HEK293 (cell line): ENCODE measurements around the gene GRIPAP1.

Experiments used
- CTCF ChIA-PET: fragments of 350-600 bp; formaldehyde crosslinking; extraction: SDS; loops from one replicate; lab custom pipeline; 2021; ENCODE audit warnings: antibody characterized with exemption; lab: Yijun Ruan, JAX
- POLR2A ChIA-PET: fragments of 300-600 bp; formaldehyde crosslinking; extraction: SDS; loops from one replicate; lab custom pipeline; 2020; ENCODE audit warnings: antibody characterized with exemption, inconsistent platforms; lab: Yijun Ruan, JAX
- H3K27ac ChIP-seq: fragments of 200-500 bp; sonication (Bioruptor generic); 2 replicates; pipeline ENCODE4 v1.5.1; 2014; ENCODE audit warnings: low read depth, low read length, control low read depth, inconsistent platforms; ENCODE audit errors: extremely low read depth
- H3K36me3 ChIP-seq, 2 experiments: fragments of 200-500 bp in 1 of 2; sonication (Bioruptor generic) in 1 of 2; 1 replicate in 1 of 2; 2 replicates in 1 of 2; pipeline ENCODE4 v1.5.1; 2014 to 2017; ENCODE audit warnings: inconsistent platforms in 2 of 2, low read length in 2 of 2; ENCODE audit not compliant: control insufficient read depth in 2 of 2, insufficient read depth in 1 of 2
- H3K4me1 ChIP-seq: fragments of 200-500 bp; sonication (Bioruptor generic); 2 replicates; pipeline ENCODE4 v1.5.1; 2014; ENCODE audit warnings: mild to moderate bottlenecking, low read length, inconsistent platforms; ENCODE audit not compliant: control insufficient read depth, insufficient read depth
- H3K4me3 ChIP-seq: 2 replicates; pipeline ENCODE4 v1.5.1; 2011; ENCODE audit warnings: low read depth, mild to moderate bottlenecking, control low read depth, low read length, moderate library complexity
- H3K9me3 ChIP-seq: fragments of 200-500 bp; sonication (Bioruptor generic); 2 replicates; pipeline ENCODE4 v1.5.1; 2014; ENCODE audit warnings: low read depth, low read length, inconsistent platforms; ENCODE audit not compliant: control insufficient read depth, insufficient read depth
- ATF2 ChIP-seq: fragments of 450-650 bp; formaldehyde crosslinking; IDR thresholded peaks from 2 replicates; pipeline ENCODE4 v1.5.1; 2016; ENCODE audit warnings: missing biosample characterization, missing genetic modification characterization, low read depth
- BCL11B ChIP-seq: fragments of 450-650 bp; formaldehyde crosslinking; IDR thresholded peaks from 2 replicates; pipeline ENCODE4 v1.5.1; 2016; ENCODE audit warnings: low read depth, missing biosample characterization, missing genetic modification characterization
- GFI1B ChIP-seq: fragments of 450-650 bp; formaldehyde crosslinking; IDR thresholded peaks from 2 replicates; pipeline ENCODE4 v1.5.1; 2016; ENCODE audit warnings: missing biosample characterization, missing genetic modification characterization
- IKZF3 ChIP-seq: fragments of 450-650 bp; IDR thresholded peaks from 2 replicates; pipeline ENCODE4 v1.5.0; 2018; ENCODE audit warnings: missing biosample characterization, mild to moderate bottlenecking, missing genetic modification characterization, moderate library complexity
- KLF10 ChIP-seq: fragments of 450-650 bp; IDR thresholded peaks from 2 replicates; pipeline ENCODE4 v1.5.1; 2018; ENCODE audit warnings: missing biosample characterization, mild to moderate bottlenecking, missing genetic modification characterization
- RBAK ChIP-seq: fragments of 450-650 bp; formaldehyde crosslinking; IDR thresholded peaks from 2 replicates; pipeline ENCODE4 v1.5.1; 2016; ENCODE audit warnings: missing biosample characterization, missing genetic modification characterization
- SETDB1 ChIP-seq: IDR thresholded peaks from one replicate; pipeline ENCODE4 v1.6.1; 2017; ENCODE audit warnings: mild to moderate bottlenecking, low read length, moderate library complexity, mixed read lengths; ENCODE audit not compliant: insufficient read length
- SP2 ChIP-seq: fragments of 450-650 bp; formaldehyde crosslinking; IDR thresholded peaks from 2 replicates; pipeline ENCODE4 v1.5.1; 2016; ENCODE audit warnings: missing biosample characterization, missing genetic modification characterization
- YY1 ChIP-seq: fragments of 450-650 bp; formaldehyde crosslinking; IDR thresholded peaks from 2 replicates; pipeline ENCODE4 v1.5.1; 2018; ENCODE audit warnings: missing biosample characterization, missing genetic modification characterization
- YY2 ChIP-seq: fragments of 450-650 bp; formaldehyde crosslinking; IDR thresholded peaks from 2 replicates; pipeline ENCODE4 v1.5.1; 2016; ENCODE audit warnings: missing biosample characterization, missing genetic modification characterization
- ZBTB20 ChIP-seq: fragments of 450-650 bp; formaldehyde crosslinking; IDR thresholded peaks from 2 replicates; pipeline ENCODE4 v1.5.1; 2016; ENCODE audit warnings: missing biosample characterization, missing genetic modification characterization
- ZFP69B ChIP-seq: fragments of 450-650 bp; formaldehyde crosslinking; IDR thresholded peaks from 2 replicates; pipeline ENCODE4 v1.5.1; 2016; ENCODE audit warnings: missing biosample characterization, missing genetic modification characterization
- ZNF175 ChIP-seq: fragments of 450-650 bp; formaldehyde crosslinking; IDR thresholded peaks from 2 replicates; pipeline ENCODE4 v1.5.1; 2016; ENCODE audit warnings: missing biosample characterization, missing genetic modification characterization
- ZNF239 ChIP-seq: fragments of 450-650 bp; formaldehyde crosslinking; IDR thresholded peaks from 2 replicates; pipeline ENCODE4 v1.5.1; 2016; ENCODE audit warnings: missing biosample characterization, missing genetic modification characterization
- ZNF266 ChIP-seq: fragments of 450-650 bp; formaldehyde crosslinking; IDR thresholded peaks from 2 replicates; pipeline ENCODE4 v1.5.1; 2016; ENCODE audit warnings: missing biosample characterization, missing genetic modification characterization, low read depth
- ZNF335 ChIP-seq: fragments of 450-650 bp; formaldehyde crosslinking; conservative IDR thresholded peaks from 2 replicates; pipeline ENCODE4 v1.5.1; 2016; ENCODE audit warnings: missing biosample characterization, missing genetic modification characterization
- ZNF404 ChIP-seq: fragments of 450-650 bp; formaldehyde crosslinking; IDR thresholded peaks from 2 replicates; pipeline ENCODE4 v1.5.1; 2017; ENCODE audit warnings: missing biosample characterization, missing genetic modification characterization
- ZNF426 ChIP-seq: fragments of 450-650 bp; formaldehyde crosslinking; IDR thresholded peaks from 2 replicates; pipeline ENCODE4 v1.5.1; 2017; ENCODE audit warnings: missing biosample characterization, missing genetic modification characterization, mild to moderate bottlenecking, inconsistent platforms, moderate library complexity
- ZNF513 ChIP-seq: fragments of 450-650 bp; IDR thresholded peaks from 2 replicates; pipeline ENCODE4 v1.5.1; 2018; ENCODE audit warnings: missing biosample characterization, missing genetic modification characterization
- ZNF518A ChIP-seq: fragments of 450-650 bp; formaldehyde crosslinking; conservative IDR thresholded peaks from 2 replicates; pipeline ENCODE4 v1.5.1; 2016; ENCODE audit warnings: low read depth, missing biosample characterization, missing genetic modification characterization
- ZNF560 ChIP-seq: fragments of 450-650 bp; formaldehyde crosslinking; IDR thresholded peaks from 2 replicates; pipeline ENCODE4 v1.5.1; 2017; ENCODE audit warnings: missing biosample characterization, missing genetic modification characterization, borderline replicate concordance
- ZNF639 ChIP-seq: fragments of 450-650 bp; formaldehyde crosslinking; IDR thresholded peaks from 2 replicates; pipeline ENCODE4 v1.5.1; 2016; ENCODE audit warnings: missing biosample characterization, missing genetic modification characterization
- ZNF664 ChIP-seq: fragments of 450-650 bp; formaldehyde crosslinking; IDR thresholded peaks from 2 replicates; pipeline ENCODE4 v1.5.1; 2016; ENCODE audit warnings: missing biosample characterization, missing genetic modification characterization
- ZNF704 ChIP-seq: fragments of 450-650 bp; formaldehyde crosslinking; IDR thresholded peaks from 2 replicates; pipeline ENCODE4 v1.5.1; 2016; ENCODE audit warnings: missing biosample characterization, missing genetic modification characterization
- ZSCAN30 ChIP-seq: fragments of 450-650 bp; IDR thresholded peaks from 2 replicates; pipeline ENCODE4 v1.5.1; 2018; ENCODE audit warnings: missing biosample characterization, mild to moderate bottlenecking, missing genetic modification characterization, moderate library complexity

The GRIPAP1 gene

GRCh38 chrX:48983896-48984295 is 18.2 kb downstream of the GRIPAP1 start:
- ChIA-PET POLR2A (no interaction called here), CTCF (no interaction called here)
- Histone ChIP-seq H3K4me1 (no peaks in the 10 kb centered on the region), H3K36me3 (peaks cover 18 to 66% of the 10 kb centered on the region in 2 experiments), H3K4me3 (no peak overlapping the region)
- TF ChIP-seq YY2 (tag by site-specific recombination) (no peak), ZNF239 (tag by site-specific recombination) (no peak), ZNF426 (tag by site-specific recombination) (no peak), ZNF513 (tag by site-specific recombination) (no peak), ZNF404 (tag by site-specific recombination) (no peak), BCL11B (tag by site-specific recombination) (no peak), ZNF560 (tag by site-specific recombination) (no peak), SP2 (tag by site-specific recombination) (no peak), KLF10 (tag by site-specific recombination) (no peak), ZSCAN30 (tag by site-specific recombination) (no peak), ZNF266 (no peak), ZNF664 (no peak), IKZF3 (no peak), ZNF639 (tag by site-specific recombination) (no peak)
- TF ChIP-seq, all 188 proteins: peak for 0
- no peaks in the 10 kb centered on the region for H3K9me3 ChIP-seq
- H3K27ac ChIP-seq, result no peak overlapping the region

- TF ChIP-seq ZBTB20 (tag by site-specific recombination), result no peak
- no peak for TF ChIP-seq RBAK
- TF ChIP-seq SETDB1, result no peak
- TF ChIP-seq ZNF518A (tag by site-specific recombination), result no peak
- TF ChIP-seq ZNF704 (tag by site-specific recombination), result no peak
- no peak for TF ChIP-seq ZNF175 (tag by site-specific recombination)
- no peak for TF ChIP-seq ZNF335 (tag by site-specific recombination)
- no peak for TF ChIP-seq ATF2 (tag by site-specific recombination)
- no peak for TF ChIP-seq ZFP69B (tag by site-specific recombination)
- no peak for TF ChIP-seq GFI1B (tag by site-specific recombination)
- TF ChIP-seq YY1 (tag by site-specific recombination), result no peak
- Histone ChIP-seq H3K27ac (no peak overlapping the region), H3K4me1 (no peaks in the 10 kb centered on the region), H3K9me3 (no peaks in the 10 kb centered on the region), H3K36me3 (peaks cover 25 to 62% of the 10 kb centered on the region in 2 experiments), H3K4me3 (no peak overlapping the region)
- POLR2A ChIA-PET, result no interaction called here
- CTCF ChIA-PET, result interaction anchor here (0.6 kb wide), 1 partner anchor 114 kb away, joined by 4 read pairs; no protein-coding TSS in a partner anchor
These were observed 19.0 kb downstream of the GRIPAP1 start for GRCh38 chrX:48983081-48983480.
